AG08395 (cell line): Measurements from ENCODE around the gene VAV2.
A peak's percentile ranks its signal among the peaks of the same experiment; 100 is the strongest.

Experiments
- DNase-seq: peaks from one replicate; pipeline ENCODE4 v3.0.0; 2012; ENCODE audit warnings: mixed read lengths, low spot score

The VAV2 gene

GRCh38 chr9:133991964-133992779, at the start of gene VAV2:
VAV2 (minus strand) TSS chr9:133992324; CDS start chr9:133992278, 46 bp downstream.
- peak; percentile 59 for DNase-seq

- DNase-seq: no peak
Observed at GRCh38 chr9:134041649-134041962, 49.5 kb upstream of the VAV2 start.

- DNase-seq: no peak
Observed at GRCh38 chr9:134040781-134041648, 48.9 kb upstream of the VAV2 start.

GRCh38 chr9:134040176-134040565, 48.0 kb upstream of the VAV2 start:
- DNase-seq: no peak

- DNase-seq: no peak
Observed at GRCh38 chr9:134039386-134040175, 47.5 kb upstream of the VAV2 start.

GRCh38 chr9:134037641-134038040, 45.5 kb upstream of the VAV2 start:
- DNase-seq: no peak

- no peak for DNase-seq
Observed at GRCh38 chr9:134036130-134036529, 44.0 kb upstream of the VAV2 start.

GRCh38 chr9:134035041-134036039, 43.2 kb upstream of the VAV2 start:
- no peak for DNase-seq

- DNase-seq: no peak
Observed at GRCh38 chr9:134034215-134035040, 42.3 kb upstream of the VAV2 start.

- no peak for DNase-seq
Observed at GRCh38 chr9:134033516-134034214, 41.5 kb upstream of the VAV2 start.

GRCh38 chr9:134032456-134033222, 40.5 kb upstream of the VAV2 start:
- DNase-seq: no peak

GRCh38 chr9:134031783-134032182, 39.7 kb upstream of the VAV2 start:
- DNase-seq: no peak

- no peak for DNase-seq
Observed at GRCh38 chr9:134030821-134031470, 38.8 kb upstream of the VAV2 start.

GRCh38 chr9:134029248-134030226, 37.4 kb upstream of the VAV2 start:
- no peak for DNase-seq

- DNase-seq: no peak
Observed at GRCh38 chr9:134028575-134029247, 36.6 kb upstream of the VAV2 start.

- no peak for DNase-seq
Observed at GRCh38 chr9:134028076-134028475, 36.0 kb upstream of the VAV2 start.

GRCh38 chr9:134027561-134027960, 35.4 kb upstream of the VAV2 start:
- DNase-seq: no peak
